Measurements from ENCODE around the gene EZR.

DNA sequence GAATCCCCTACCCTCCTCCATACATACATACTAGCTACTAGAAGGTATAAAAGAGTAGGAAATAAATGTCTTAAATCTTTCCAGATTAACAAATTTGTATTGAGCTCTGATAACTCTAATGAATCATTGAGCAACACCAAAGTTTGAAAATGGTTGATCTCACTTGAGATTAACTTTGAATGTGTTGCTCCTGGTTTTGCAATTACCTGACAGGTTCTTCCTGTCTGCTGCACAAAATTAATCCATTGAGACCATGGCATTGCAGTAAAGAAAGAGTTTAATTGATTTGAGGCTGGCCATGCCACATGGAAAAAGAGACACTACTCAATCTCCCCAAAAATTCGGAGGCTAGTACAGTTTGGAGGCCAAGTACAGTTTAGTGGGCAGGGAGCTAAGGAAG lies 21.3 kb upstream of the EZR start:
- TF ChIP-seq, protein P1, sequence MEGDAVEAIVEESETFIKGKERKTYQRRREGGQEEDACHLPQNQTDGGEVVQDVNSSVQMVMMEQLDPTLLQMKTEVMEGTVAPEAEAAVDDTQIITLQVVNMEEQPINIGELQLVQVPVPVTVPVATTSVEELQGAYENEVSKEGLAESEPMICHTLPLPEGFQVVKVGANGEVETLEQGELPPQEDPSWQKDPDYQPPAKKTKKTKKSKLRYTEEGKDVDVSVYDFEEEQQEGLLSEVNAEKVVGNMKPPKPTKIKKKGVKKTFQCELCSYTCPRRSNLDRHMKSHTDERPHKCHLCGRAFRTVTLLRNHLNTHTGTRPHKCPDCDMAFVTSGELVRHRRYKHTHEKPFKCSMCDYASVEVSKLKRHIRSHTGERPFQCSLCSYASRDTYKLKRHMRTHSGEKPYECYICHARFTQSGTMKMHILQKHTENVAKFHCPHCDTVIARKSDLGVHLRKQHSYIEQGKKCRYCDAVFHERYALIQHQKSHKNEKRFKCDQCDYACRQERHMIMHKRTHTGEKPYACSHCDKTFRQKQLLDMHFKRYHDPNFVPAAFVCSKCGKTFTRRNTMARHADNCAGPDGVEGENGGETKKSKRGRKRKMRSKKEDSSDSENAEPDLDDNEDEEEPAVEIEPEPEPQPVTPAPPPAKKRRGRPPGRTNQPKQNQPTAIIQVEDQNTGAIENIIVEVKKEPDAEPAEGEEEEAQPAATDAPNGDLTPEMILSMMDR (IDR thresholded peaks at IDR 0.05), result no peak
- no peak for TF ChIP-seq POLR2A (IDR thresholded peaks at IDR 0.05)

Data from esophagus squamous epithelium (tissue), 4 donors.